Hepatocyte (in vitro differentiated cells): ENCODE results near the gene IL36RN. TPM values are rescaled to one million over a fixed set of nuclear protein-coding genes. Genes with fewer than 3 reads are reported as not detected.

ENCODE experiments used
- DNase-seq: peaks from one replicate; pipeline ENCODE4 v3.0.0-alpha.2; 2016; ENCODE audit warnings: low spot score
- H2AFZ ChIP-seq: fragments of 200-600 bp; sonication (generic); 2 replicates; pipeline ENCODE4 v1.6.0; 2016; ENCODE audit warnings: antibody characterized with exemption, mild to moderate bottlenecking
- H3K27ac ChIP-seq: fragments of 200-600 bp; sonication (generic); 2 replicates; pipeline ENCODE4 v1.5.1; 2016; ENCODE audit warnings: mild to moderate bottlenecking
- H3K27me3 ChIP-seq: fragments of 200-600 bp; sonication (generic); 2 replicates; pipeline ENCODE4 v1.6.1; 2016
- H3K36me3 ChIP-seq: fragments of 200-600 bp; sonication (generic); replicated peaks from 2 replicates; pipeline ENCODE4 v1.5.1; 2016; ENCODE audit warnings: low read depth; ENCODE audit not compliant: insufficient read depth
- H3K4me1 ChIP-seq: fragments of 200-600 bp; sonication (generic); 2 replicates; pipeline ENCODE4 v1.5.1; 2016; ENCODE audit warnings: mild to moderate bottlenecking, moderate library complexity; ENCODE audit not compliant: insufficient read depth
- H3K4me2 ChIP-seq: fragments of 200-600 bp; sonication (generic); 2 replicates; pipeline ENCODE4 v1.6.0; 2016
- H3K4me3 ChIP-seq: fragments of 200-600 bp; sonication (generic); 2 replicates; pipeline ENCODE4 v1.5.1; 2016; ENCODE audit warnings: mild to moderate bottlenecking
- H3K79me2 ChIP-seq: fragments of 200-600 bp; sonication (generic); 2 replicates; pipeline ENCODE4 v1.6.0; 2017; ENCODE audit warnings: mild to moderate bottlenecking
- H3K9me2 ChIP-seq: fragments of 200-600 bp; sonication (generic); replicated peaks from 2 replicates; pipeline ENCODE4 v1.6.0; 2017; ENCODE audit warnings: mild to moderate bottlenecking; ENCODE audit not compliant: insufficient read depth
- H3K9me3 ChIP-seq: fragments of 200-600 bp; sonication (generic); 2 replicates; pipeline ENCODE4 v1.5.1; 2016; ENCODE audit warnings: low read depth, mild to moderate bottlenecking
- H4K20me1 ChIP-seq: fragments of 200-600 bp; sonication (generic); 2 replicates; pipeline ENCODE4 v1.6.0; 2016; ENCODE audit warnings: mild to moderate bottlenecking; ENCODE audit not compliant: insufficient read depth, poor library complexity, severe bottlenecking
- CTCF ChIP-seq: fragments of 200-600 bp; sonication (generic); IDR thresholded peaks from 2 replicates; pipeline ENCODE4 v1.5.1; 2016; ENCODE audit warnings: antibody characterized with exemption, mild to moderate bottlenecking; ENCODE audit not compliant: poor library complexity
- EZH2 ChIP-seq: fragments of 200-600 bp; sonication (generic); IDR thresholded peaks from 2 replicates; pipeline ENCODE4 v1.6.1; 2016; ENCODE audit warnings: antibody characterized with exemption, mild to moderate bottlenecking, borderline replicate concordance
- EZH2phosphoT487 ChIP-seq: fragments of 200-600 bp; sonication (generic); IDR thresholded peaks from one replicate; pipeline ENCODE4 v1.6.1; 2018; ENCODE audit warnings: antibody characterized with exemption, mild to moderate bottlenecking, low read depth, moderate library complexity; ENCODE audit not compliant: unreplicated experiment, severe bottlenecking
- WGBS: methylation state at CpG from one replicate; pipeline ENCODE4 v1.1.6; 2016; ENCODE audit warnings: low lambda C conversion rate; ENCODE audit errors: missing lambda C conversion rate; 5-methylcytosine and 5-hydroxymethylcytosine counted together
- polyA plus RNA-seq: library from polyadenylated mRNA; unstranded; fragments of >200 nt; fragmentation: Nextera tagmentation; extraction: Ambion mirVana; gene quantifications from 2 replicates; pipeline ENCODE4 v1.2.1, GENCODE V29; 2016
- total RNA-seq: library from RNA; depleted of rRNA; stranded (reverse); fragments of >200 nt; gene quantifications from 2 replicates; pipeline ENCODE4 v1.2.3, GENCODE V29; 2014

The IL36RN gene
- total and polyA plus RNA-seq, 2 experiments from 2014 or later, result 0.23 to 0.63 TPM

GRCh38 chr2:113077921-113078320, 18.9 kb downstream of the IL36RN start:
- H3K4me2 ChIP-seq, result no peak overlapping the region
- H4K20me1 ChIP-seq, result no peaks in the 10 kb centered on the region
- H3K4me3 ChIP-seq, result no peak overlapping the region
- H3K27ac ChIP-seq, result no peak overlapping the region
- no peaks in the 10 kb centered on the region for H3K27me3 ChIP-seq
- no peaks in the 10 kb centered on the region for H3K79me2 ChIP-seq
- DNase-seq, result no peak
- WGBS, result 57% methylated on average over 1 of the region's 1 CpG
- H3K4me1 ChIP-seq, result no peaks in the 10 kb centered on the region
- no peaks in the 10 kb centered on the region for H3K36me3 ChIP-seq
- TF ChIP-seq EZH2, result no peak
- TF ChIP-seq CTCF, result no peak
- TF ChIP-seq EZH2phosphoT487, result no peak
- H2AFZ ChIP-seq, result no peak overlapping the region
- no peaks in the 10 kb centered on the region for H3K9me3 ChIP-seq
- H3K9me2 ChIP-seq, result no peaks in the 10 kb centered on the region

GRCh38 chr2:113078350-113078839, 19.4 kb downstream of the IL36RN start:
- DNase-seq, result no peak
- H2AFZ ChIP-seq, result no peak overlapping the region
- H3K9me2 ChIP-seq, result no peaks in the 10 kb centered on the region
- H3K27ac ChIP-seq, result no peak overlapping the region
- 81% methylated on average over 6 of the region's 6 CpGs for WGBS
- no peaks in the 10 kb centered on the region for H4K20me1 ChIP-seq
- no peak overlapping the region for H3K4me2 ChIP-seq
- no peaks in the 10 kb centered on the region for H3K79me2 ChIP-seq
- H3K4me3 ChIP-seq, result no peak overlapping the region
- no peaks in the 10 kb centered on the region for H3K4me1 ChIP-seq
- no peaks in the 10 kb centered on the region for H3K36me3 ChIP-seq
- no peak for TF ChIP-seq EZH2
- no peak for TF ChIP-seq EZH2phosphoT487
- no peak for TF ChIP-seq CTCF
- H3K27me3 ChIP-seq, result no peaks in the 10 kb centered on the region
- no peaks in the 10 kb centered on the region for H3K9me3 ChIP-seq

GRCh38 chr2:113079131-113079530, 20.1 kb downstream of the IL36RN start:
- no peaks in the 10 kb centered on the region for H4K20me1 ChIP-seq
- H3K27ac ChIP-seq, result no peak overlapping the region
- no peak overlapping the region for H3K4me3 ChIP-seq
- no peak overlapping the region for H3K4me2 ChIP-seq
- TF ChIP-seq EZH2 (no peak), CTCF (no peak), EZH2phosphoT487 (no peak)
- no peaks in the 10 kb centered on the region for H3K4me1 ChIP-seq
- H3K36me3 ChIP-seq, result no peaks in the 10 kb centered on the region
- H3K79me2 ChIP-seq, result no peaks in the 10 kb centered on the region
- H3K27me3 ChIP-seq, result no peaks in the 10 kb centered on the region
- H3K9me2 ChIP-seq, result no peaks in the 10 kb centered on the region
- no peak overlapping the region for H2AFZ ChIP-seq
- no peaks in the 10 kb centered on the region for H3K9me3 ChIP-seq
- no peak for DNase-seq
- WGBS, result 75% methylated on average over 4 of the region's 4 CpGs

GRCh38 chr2:113080134-113080533, 21.1 kb downstream of the IL36RN start:
- H3K79me2 ChIP-seq, result no peaks in the 10 kb centered on the region
- H3K4me1 ChIP-seq, result no peaks in the 10 kb centered on the region
- H3K4me3 ChIP-seq, result no peak overlapping the region
- H3K9me3 ChIP-seq, result no peaks in the 10 kb centered on the region
- H2AFZ ChIP-seq, result no peak overlapping the region
- no peaks in the 10 kb centered on the region for H3K27me3 ChIP-seq
- 23% methylated on average over 9 of the region's 9 CpGs for WGBS
- H3K9me2 ChIP-seq, result no peaks in the 10 kb centered on the region
- TF ChIP-seq CTCF (peak; percentile 71), EZH2phosphoT487 (no peak), EZH2 (no peak)
- no peaks in the 10 kb centered on the region for H4K20me1 ChIP-seq
- H3K36me3 ChIP-seq, result no peaks in the 10 kb centered on the region
- H3K27ac ChIP-seq, result no peak overlapping the region
- peak; percentile 57 for DNase-seq
- H3K4me2 ChIP-seq, result no peak overlapping the region
